Endothelial cell of umbilical vein (primary cell): Measurements from ENCODE around the gene PEX5L. TPM values are rescaled to one million over a fixed set of nuclear protein-coding genes. Genes with fewer than 3 reads are reported as not detected.

Source experiments
- BruUV-seq: library from RNA; stranded (reverse); fragments of 400-500 nt; replicated peaks from 2 replicates; lab custom pipeline; 2021; lab: Mats Ljungman, UMichigan
- CTCF ChIA-PET: fragments of 300-600, 350-600 bp; sonication (Branson Sonifier 250); formaldehyde crosslinking; loops from one replicate; lab custom pipeline; 2021; ENCODE audit warnings: antibody characterized with exemption, inconsistent platforms; lab: Charles Lee
- POLR2A ChIA-PET: fragments of 300-600, 350-600 bp; sonication (Branson Sonifier 250); formaldehyde crosslinking; loops from one replicate; lab custom pipeline; 2021; ENCODE audit warnings: antibody characterized with exemption, inconsistent platforms; lab: Charles Lee
- DNase-seq: peaks from one replicate; pipeline ENCODE4 v3.0.0-alpha.2; 2011; ENCODE audit warnings: low read depth, low spot score
- FAIRE-seq: peaks from 2 replicates; lab custom pipeline; 2011; peaks lifted over from hg19 to GRCh38; lab: Jason Lieb, UNC
- H2AFZ ChIP-seq: 2 replicates; pipeline ENCODE4 v1.6.0; 2012; ENCODE audit warnings: low read depth, low read length, control low read depth, inconsistent platforms
- H3K27ac ChIP-seq: 2 replicates; pipeline ENCODE4 v1.5.1; 2011; ENCODE audit warnings: low read depth, mild to moderate bottlenecking, control low read depth, low read length, moderate library complexity; ENCODE audit not compliant: insufficient read depth
- H3K27me3 ChIP-seq, 2 experiments: 2 replicates each; pipeline versions ENCODE4 v1.6.0 to v1.6.1; 2011; ENCODE audit warnings: low read length in 2 of 2, mixed read lengths in 1 of 2; ENCODE audit not compliant: control insufficient read depth in 2 of 2, insufficient read depth in 2 of 2
- H3K36me3 ChIP-seq, 2 experiments: 2 replicates in 1 of 2; 3 replicates in 1 of 2; pipeline ENCODE4 v1.5.1; 2011; ENCODE audit warnings: low read length in 2 of 2, mild to moderate bottlenecking in 1 of 2, moderate library complexity in 1 of 2; ENCODE audit not compliant: control insufficient read depth in 2 of 2, insufficient read depth in 2 of 2; ENCODE audit errors: extremely low read depth in 1 of 2
- H3K4me1 ChIP-seq: 3 replicates; pipeline ENCODE4 v1.5.1; 2011; ENCODE audit warnings: mild to moderate bottlenecking, low read length; ENCODE audit not compliant: control insufficient read depth, insufficient read depth; ENCODE audit errors: extremely low read depth
- H3K4me2 ChIP-seq: 2 replicates; pipeline ENCODE4 v1.6.1; 2011; ENCODE audit warnings: low read length, control low read depth, mixed read lengths; ENCODE audit not compliant: insufficient read depth
- H3K4me3 ChIP-seq, 3 experiments: fragments of 200-600 bp in 1 of 3; sonication (generic), shearing (Covaris generic) in 1 of 3; replicated peaks in 1 of 3; 2 replicates each; pipeline ENCODE4 v1.5.1; 2011 to 2016; ENCODE audit warnings: control low read depth in 3 of 3, low read length in 3 of 3, mild to moderate bottlenecking in 2 of 3, inconsistent platforms in 1 of 3, low read depth in 1 of 3, moderate library complexity in 1 of 3; ENCODE audit not compliant: insufficient read depth in 1 of 3
- H3K79me2 ChIP-seq: 2 replicates; pipeline ENCODE4 v1.6.0; 2012; ENCODE audit warnings: low read length, inconsistent platforms; ENCODE audit not compliant: control insufficient read depth, insufficient read depth
- H3K9ac ChIP-seq: replicated peaks from 2 replicates; pipeline ENCODE3; 2011; ENCODE audit warnings: low read length, control low read depth; ENCODE audit not compliant: insufficient read depth; ENCODE audit errors: extremely low read depth
- H3K9me1 ChIP-seq: replicated peaks from 3 replicates; pipeline ENCODE4 v1.6.0; 2011; ENCODE audit warnings: mild to moderate bottlenecking, low read length; ENCODE audit not compliant: control insufficient read depth, insufficient read depth; ENCODE audit errors: extremely low read depth
- H3K9me3 ChIP-seq: replicated peaks from 2 replicates; pipeline ENCODE4 v1.5.1; 2012; ENCODE audit warnings: low read length, inconsistent platforms; ENCODE audit not compliant: control insufficient read depth, insufficient read depth
- H4K20me1 ChIP-seq: replicated peaks from 2 replicates; pipeline ENCODE3; 2011; ENCODE audit warnings: mild to moderate bottlenecking, low read length; ENCODE audit not compliant: control insufficient read depth, insufficient read depth; ENCODE audit errors: extremely low read depth
- CTCF ChIP-seq, 2 donors: IDR thresholded peaks; 1 replicate in 1 of 2; 2 replicates in 1 of 2; pipeline ENCODE4 v1.5.1; 2011; ENCODE audit warnings: low read length in 2 of 2, mild to moderate bottlenecking in 2 of 2, moderate library complexity in 2 of 2, control low read depth in 1 of 2, inconsistent platforms in 1 of 2, low read depth in 1 of 2; ENCODE audit not compliant: insufficient read depth in 1 of 2; ENCODE audit errors: extremely low read depth in 1 of 2
- EZH2 ChIP-seq: IDR thresholded peaks from 2 replicates; pipeline ENCODE4 v1.6.1; 2012; ENCODE audit warnings: borderline replicate concordance, low read depth, mild to moderate bottlenecking, moderate library complexity, low read length, inconsistent platforms; ENCODE audit not compliant: severe bottlenecking
- FOS ChIP-seq: IDR thresholded peaks from 2 replicates; pipeline ENCODE4 v1.6.1; 2011; ENCODE audit warnings: mild to moderate bottlenecking, low read length, moderate library complexity, borderline replicate concordance; ENCODE audit not compliant: insufficient read depth
- GATA2 ChIP-seq: IDR thresholded peaks from 2 replicates; pipeline ENCODE4 v1.7.0; 2011; ENCODE audit warnings: low read depth, mild to moderate bottlenecking, moderate library complexity, mixed read lengths, low read length; ENCODE audit not compliant: insufficient read length, insufficient read depth
- JUN ChIP-seq: IDR thresholded peaks from 2 replicates; pipeline ENCODE4 v1.6.1; 2011; ENCODE audit warnings: borderline replicate concordance, low read depth; ENCODE audit not compliant: insufficient read length, insufficient read depth
- MYC ChIP-seq: IDR thresholded peaks from one replicate; pipeline ENCODE4 v1.6.1; 2011; ENCODE audit warnings: mild to moderate bottlenecking, low read depth, low read length
- POLR2A ChIP-seq: IDR thresholded peaks from 2 replicates; pipeline ENCODE4 v1.6.1; 2012; ENCODE audit warnings: low read depth, mild to moderate bottlenecking, control low read depth, low read length
- POLR2AphosphoS5 ChIP-seq: IDR thresholded peaks from 2 replicates; pipeline ENCODE4 v1.6.1; 2012; ENCODE audit warnings: low read depth, mild to moderate bottlenecking, control low read depth, low read length, moderate library complexity; ENCODE audit not compliant: insufficient read depth
- dilution Hi-C: fragments of 300-500 bp; cut with MboI; formaldehyde crosslinking; loops from one replicate; pipeline ENCODE4 v1.15.0; 2019; ENCODE audit warnings: low sequenced_read_pairs; ENCODE audit not compliant: extremely low pct_ligation_motif_present
- intact Hi-C: fragments of 100-400 bp; cut with micrococcal nuclease; formaldehyde crosslinking; loops from one replicate; pipeline ENCODE4 v1.10.0; 2022
- polyA plus RNA-seq, 4 experiments: library from polyadenylated mRNA; depleted of rRNA in 3 of 4; stranded (reverse) in 3 of 4; unstranded in 1 of 4; fragments of >200 nt; gene quantifications; 2 replicates each; pipeline versions ENCODE4 v1.2.1 to v1.2.3, GENCODE V29; 2011 to 2012; ENCODE audit warnings: missing spikeins in 1 of 4
- total RNA-seq: library from RNA; stranded (reverse); gene quantifications from 2 replicates; pipeline ENCODE4 v1.2.3, GENCODE V29; 2021
- TF ChIP-seq, protein P1 (sequence below): IDR thresholded peaks from 2 replicates; pipeline ENCODE4 v1.6.1; 2011; ENCODE audit not compliant: insufficient read depth, insufficient read length

The PEX5L gene
- total and polyA plus RNA-seq, 2 donors (not counting 3 experiments of a cell fraction or from before 2014, with no cell fraction given): not detected

DNA sequence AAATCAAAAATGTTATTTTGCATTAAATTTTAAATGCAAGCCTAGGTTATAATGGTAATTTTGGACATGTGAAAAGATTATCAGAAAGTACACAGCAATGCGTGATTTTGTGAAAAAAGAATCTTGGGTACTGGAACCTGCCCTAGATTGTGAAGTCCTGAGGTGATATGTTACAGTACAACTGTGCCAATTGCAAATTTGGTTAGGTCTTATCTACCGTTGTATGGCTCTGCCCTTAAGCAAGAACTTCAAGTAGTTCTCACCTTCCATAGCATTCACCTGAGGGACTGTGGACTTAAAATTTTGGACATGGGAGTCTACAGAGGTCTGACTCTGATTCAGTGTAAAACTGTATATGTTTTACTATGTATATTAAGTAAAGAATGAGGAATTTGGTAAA, 140.2 kb downstream of the PEX5L start:
- POLR2A ChIA-PET: no interaction called here
- Histone ChIP-seq H3K79me2 (no peaks in the 10 kb centered on the region), H3K36me3 (no peaks in the 10 kb centered on the region), H3K4me3 (no peak overlapping the region), H4K20me1 (no peaks in the 10 kb centered on the region), H3K27me3 (peaks cover 2 to 3% of the 10 kb centered on the region in 2 experiments), H2AFZ (no peak overlapping the region), H3K9me1 (no peaks in the 10 kb centered on the region), H3K4me1 (no peaks in the 10 kb centered on the region), H3K27ac (no peak overlapping the region), H3K9ac (no peak overlapping the region), H3K4me2 (no peak overlapping the region), H3K9me3 (no peaks in the 10 kb centered on the region)
- intact Hi-C loops (no loop called here), dilution Hi-C loops (no loop called here)
- no TSS peak for BruUV-seq
- no peak for DNase-seq
- TF ChIP-seq JUN: no peak
- no peak for TF ChIP-seq POLR2AphosphoS5
- TF ChIP-seq MYC: no peak
- no peak for TF ChIP-seq GATA2
- TF ChIP-seq FOS: no peak
- TF ChIP-seq, protein P1, sequence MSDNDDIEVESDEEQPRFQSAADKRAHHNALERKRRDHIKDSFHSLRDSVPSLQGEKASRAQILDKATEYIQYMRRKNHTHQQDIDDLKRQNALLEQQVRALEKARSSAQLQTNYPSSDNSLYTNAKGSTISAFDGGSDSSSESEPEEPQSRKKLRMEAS: no peak
- no peak for TF ChIP-seq POLR2A
- no peak for TF ChIP-seq CTCF (IDR thresholded peaks at IDR 0.05; ENCODE audit: extremely low read depth in 1 of 2, insufficient read depth in 1 of 2, low read depth in 1 of 2, low read length in 2 of 2)
- no peak for TF ChIP-seq EZH2
- CTCF ChIA-PET: no interaction called here
- no peak for FAIRE-seq
